ENCODE data around the gene KRT40.
"Not testable (repeated sequence)": the region's sequence is repeated elsewhere in the genome, so short reads cannot be mapped to it uniquely, and the experiment has no call there.

The KRT40 gene

DNA sequence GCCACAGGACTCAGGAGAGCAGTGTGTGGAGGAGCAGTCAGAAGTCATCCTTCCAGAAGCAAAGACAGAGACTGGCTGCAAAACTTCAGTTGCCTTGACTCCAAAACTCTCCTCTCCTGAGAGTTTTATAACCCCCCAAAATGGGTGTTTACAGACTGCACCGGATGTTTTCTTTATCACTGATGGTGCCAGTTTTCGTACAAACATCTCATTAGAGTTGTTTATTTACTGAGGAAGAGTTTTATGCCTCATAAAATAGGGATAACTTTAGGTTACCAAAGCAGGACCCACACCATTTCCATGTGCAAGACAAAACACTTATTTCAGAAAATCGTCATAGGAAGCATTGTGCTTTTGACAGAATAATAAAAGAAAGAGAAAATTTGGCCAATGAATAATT lies at the start of gene KRT40:
Gene KRT40, minus strand, starts transcription at position 101 of the 400 bp plus-strand sequence. Its CDS starts 53 bp downstream, at position 48.
- DNase-seq = no peak

DNA sequence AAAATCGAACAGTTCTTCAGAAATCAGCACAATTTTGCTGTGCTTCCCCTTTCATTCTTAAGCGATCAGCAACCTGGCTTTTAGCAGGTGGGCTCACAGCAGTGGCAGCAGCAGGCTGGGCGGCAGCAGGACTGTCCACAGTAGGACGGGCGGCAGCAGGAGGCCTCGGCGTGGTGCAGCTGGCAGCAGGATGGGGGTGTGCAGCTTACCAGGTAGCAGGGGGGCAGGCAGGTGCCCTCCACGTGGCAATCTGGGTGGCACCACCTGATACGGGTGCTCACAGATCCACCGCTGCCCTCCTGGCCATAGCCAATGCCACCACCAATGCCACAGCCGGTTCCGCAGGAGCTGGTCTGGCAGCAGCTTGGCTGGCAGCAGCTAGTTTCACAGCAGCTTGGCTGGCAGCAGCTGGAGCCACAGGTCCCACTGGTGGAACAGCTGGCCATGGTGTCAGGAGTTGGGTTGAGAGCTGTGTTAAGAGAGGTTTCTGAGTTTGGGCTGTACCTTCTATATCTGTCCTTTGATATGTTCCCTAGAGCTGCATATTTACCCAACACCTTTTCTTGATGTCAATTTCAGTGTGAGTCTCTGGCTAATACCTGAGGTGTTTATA lies 45.6 kb upstream of the KRT40 start, which contains the start of gene KRTAP1-4:
Gene KRTAP1-4, minus strand, starts transcription at position 563 of the 613 bp plus-strand sequence. Its CDS starts 117 bp downstream, at position 446.
- no peak for DNase-seq

DNA sequence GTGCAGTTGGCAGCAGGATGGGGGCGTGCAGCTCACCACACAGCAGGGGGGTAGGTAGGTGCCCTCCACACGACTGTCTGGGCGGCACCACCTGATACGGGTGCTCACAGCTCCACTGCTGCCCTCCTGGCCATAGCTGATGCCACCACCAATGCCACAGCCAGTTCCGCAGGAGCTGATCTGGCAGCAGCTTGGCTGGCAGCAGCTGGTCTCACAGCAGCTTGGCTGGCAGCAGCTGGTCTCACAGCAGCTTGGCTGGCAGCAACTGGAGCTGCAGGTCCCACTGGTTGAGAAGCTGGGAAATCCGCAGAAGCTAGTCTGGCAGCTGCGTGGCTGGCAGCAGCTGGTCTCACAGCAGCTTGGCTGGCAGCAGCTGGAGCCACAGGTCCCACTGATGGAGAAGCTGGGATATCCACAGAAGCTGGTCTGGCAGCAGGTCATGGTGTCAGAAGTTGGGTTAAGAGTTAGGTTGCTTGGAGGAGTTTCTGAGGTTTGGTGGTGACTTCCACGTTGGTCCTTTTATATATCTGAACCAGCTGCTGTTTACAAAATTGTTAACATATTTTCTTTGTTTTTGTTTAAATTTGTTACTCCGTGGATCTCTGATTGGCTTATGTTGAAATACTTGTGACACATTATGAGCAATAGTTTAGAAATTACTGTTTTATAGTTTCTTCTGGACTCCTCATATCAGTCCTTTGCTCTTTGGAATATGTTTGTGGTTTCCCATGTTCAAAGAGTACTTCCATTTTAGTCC lies 42.8 kb upstream of the KRT40 start, which contains the start of gene KRTAP1-5:
Gene KRTAP1-5, minus strand, starts transcription at position 494 of the 757 bp plus-strand sequence. Its CDS starts 53 bp downstream, at position 441.
- DNase-seq = no peak

DNA sequence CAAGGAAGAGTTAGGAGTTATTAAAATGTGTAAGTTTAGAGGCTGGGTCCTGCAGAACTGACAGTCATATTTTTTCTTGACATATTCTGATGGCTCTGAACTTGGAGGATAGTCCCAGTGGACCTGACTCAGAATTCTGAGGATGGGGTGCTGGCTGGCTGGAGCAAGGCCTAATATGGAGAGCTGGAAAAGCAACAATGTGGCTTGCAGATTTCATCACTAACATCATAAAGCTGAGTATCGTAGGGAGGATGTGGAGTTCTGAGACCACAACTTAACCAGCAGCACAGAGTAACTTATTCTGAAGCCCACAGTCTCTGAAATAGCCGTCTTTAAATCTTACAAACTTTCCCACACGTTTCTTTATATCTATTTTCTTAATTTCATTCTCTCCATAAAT lies 40.6 kb upstream of the KRT40 start:
- DNase-seq = no peak

DNA sequence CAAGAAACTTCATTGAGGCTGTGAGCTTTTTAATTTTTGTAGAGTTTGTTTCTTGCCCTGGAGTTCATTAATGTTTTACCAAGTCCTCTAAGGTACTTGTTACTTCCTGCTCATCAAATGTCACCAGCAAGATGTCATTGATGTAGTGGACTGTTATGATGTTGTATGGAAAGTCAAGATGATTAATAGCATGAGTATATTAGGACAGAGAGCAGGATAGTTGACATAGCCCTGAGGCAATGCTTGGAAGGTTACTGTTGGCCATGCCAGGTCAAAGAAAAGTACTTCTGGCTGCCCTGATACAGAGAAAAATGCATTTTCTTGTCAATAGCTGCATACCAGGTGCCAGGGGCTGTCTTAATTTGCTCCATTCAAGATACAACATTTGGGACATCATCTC lies 36.2 kb upstream of the KRT40 start:
- DNase-seq = no peak

DNA sequence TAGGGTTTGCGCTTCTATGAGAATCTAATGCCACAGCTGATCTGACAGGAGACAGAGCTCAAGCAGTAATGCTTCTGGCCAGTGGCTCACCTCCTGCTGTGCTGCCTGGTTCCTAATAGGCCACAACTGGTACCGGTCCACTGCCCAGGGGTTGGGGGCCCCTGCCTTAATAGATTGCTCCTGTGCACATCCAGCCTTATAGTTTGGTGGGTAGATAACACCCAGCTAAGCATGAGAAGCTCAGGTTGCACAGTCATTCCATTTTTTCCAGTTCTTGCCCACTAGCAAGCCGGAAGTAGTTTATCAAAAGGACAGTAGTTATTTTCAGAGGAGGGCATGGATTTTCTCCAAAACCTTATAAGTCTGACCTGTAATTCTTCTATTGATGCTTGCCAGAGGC lies 35.3 kb upstream of the KRT40 start:
- no peak for DNase-seq

DNA sequence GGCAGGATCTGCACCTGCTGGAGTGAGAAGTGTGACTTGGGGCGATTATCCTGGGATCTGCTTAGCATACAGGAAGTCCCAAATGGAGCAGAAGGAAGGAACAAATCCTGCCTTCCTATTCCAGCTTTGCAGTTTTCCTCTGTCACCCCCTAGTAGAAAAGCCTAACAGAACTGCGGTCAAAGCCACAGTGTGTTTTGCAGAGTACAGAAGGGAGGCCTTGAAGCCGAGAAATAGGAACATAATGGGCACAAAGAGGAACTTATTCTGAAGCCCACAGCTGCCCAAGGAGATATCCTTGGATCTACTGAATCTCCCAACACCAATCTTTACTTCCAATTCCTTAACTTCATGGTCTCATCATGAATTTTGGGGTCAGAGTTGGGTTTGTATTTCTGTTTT lies 34.4 kb upstream of the KRT40 start:
- DNase-seq = no peak

DNA sequence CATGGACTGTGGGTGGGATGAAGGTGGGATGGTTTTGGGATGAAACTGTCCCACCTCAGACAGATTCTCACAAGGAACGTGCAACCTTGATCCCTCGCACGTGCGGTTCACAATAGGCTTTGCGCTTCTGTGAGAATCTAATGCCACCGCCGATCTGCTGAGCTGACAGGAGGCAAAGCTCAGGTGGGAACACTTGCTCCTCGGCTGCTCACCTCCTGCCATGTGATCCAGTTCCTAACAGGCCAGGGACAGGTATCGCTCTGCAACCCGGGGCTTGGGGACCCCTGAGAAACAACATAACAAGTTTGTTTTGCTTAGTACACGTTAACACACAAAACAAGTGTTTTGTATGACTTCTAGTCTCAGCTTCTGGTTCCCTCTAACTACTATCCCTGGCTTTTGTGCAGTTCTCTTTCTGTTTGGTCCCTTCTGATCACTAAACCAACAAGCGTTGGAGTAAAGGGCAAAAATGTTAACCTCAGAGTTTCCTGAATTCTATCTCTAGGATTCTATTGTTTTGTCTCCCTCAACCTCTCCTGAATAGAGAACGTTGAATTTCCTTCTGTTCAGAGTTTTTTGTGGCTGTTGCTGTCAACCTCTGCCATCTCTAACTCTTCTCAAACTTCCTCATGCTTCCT lies 32.6 kb upstream of the KRT40 start:
- DNase-seq = no peak

DNA sequence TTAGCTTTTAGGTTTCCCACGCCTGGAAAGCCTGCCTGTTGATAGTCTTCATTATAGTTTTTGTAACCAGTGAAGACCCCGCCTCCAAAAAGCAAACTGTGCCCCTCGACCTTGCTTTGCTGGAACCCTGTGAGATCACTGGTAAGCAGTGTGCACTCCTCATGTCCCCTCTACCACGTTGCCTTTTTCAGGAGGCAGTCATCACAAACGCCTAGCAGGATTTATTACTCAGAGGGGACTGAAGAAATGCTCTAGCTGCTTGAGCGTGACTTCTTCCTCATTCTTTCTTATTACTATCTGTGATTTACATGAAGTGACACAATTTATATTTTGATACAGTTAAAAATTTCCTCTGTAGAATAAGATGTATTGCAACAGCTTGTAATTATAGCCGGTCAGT lies 31.3 kb upstream of the KRT40 start:
- no peak for DNase-seq

DNA sequence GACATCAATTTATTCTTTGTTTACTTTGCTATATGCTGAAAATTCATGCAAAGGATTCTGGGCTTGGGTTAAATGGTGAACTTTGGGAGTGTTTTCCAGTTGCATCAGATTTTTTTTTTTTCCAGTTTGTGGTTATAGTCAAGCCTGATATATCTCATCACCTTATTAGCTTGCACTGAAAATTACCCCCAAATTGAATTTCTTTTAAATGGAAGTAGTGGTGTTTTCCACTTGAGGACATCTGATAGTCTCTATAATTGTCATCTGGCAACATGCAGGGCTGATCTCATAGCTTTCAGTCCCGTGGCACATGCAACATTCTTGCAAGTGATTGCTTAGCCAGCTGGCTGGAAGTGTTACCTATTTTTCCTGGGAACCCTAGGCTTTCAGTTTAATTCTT lies 29.5 kb upstream of the KRT40 start:
- DNase-seq = no peak

DNA sequence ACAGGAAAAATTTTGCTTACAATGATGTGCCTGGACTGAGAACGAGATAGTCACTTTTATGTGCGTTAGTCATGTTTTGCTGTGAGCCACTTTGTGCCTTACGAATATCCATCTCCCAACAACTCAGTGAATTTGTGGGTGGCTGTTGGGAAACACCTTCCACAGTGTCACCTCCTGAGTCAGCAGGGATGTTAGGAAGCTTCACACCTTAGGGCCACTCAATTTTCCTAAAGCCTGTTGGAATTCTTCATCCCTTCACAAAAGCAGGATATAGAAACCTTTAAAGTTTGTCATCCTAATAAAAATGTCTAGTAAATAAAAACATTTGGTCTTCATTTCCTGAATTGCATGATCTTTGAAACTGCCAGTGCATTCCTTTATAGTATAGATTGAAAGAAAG lies 29.1 kb upstream of the KRT40 start:
- no peak for DNase-seq

DNA sequence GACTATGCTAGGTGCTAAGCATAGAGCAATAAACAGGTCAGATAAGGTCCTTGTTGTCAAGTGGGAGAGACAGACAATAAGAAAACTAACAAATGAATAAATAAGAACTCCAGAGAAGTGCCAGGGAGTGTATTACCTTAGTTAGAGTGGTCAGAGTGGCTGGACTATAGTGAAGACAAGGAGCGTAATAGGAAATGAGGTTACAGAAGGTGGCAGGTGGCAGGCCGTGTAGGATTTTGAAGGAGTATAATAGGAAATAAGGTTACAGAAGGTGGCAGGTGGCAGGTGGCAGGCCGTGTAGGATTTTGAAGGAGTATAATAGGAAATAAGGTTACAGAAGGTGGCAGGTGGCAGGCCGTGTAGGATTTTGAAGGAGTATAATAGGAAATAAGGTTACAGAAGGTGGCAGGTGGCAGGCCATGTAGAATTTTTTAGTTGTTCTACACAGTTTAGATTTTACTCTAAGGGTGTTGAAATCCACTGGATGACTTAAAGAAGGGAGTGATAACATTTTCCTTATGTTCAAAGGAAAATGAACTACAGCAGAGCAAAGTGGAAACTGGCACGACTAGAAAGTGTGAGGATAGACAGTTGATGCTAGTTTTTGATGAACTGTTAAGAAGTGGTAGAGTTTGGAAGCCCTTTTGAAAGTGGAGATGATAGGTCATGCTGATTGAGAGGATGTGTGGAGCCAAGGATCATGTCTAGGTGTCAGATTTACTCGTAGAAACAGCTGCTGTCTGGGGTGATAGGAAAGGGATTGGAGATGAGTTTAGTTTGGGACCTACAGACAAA lies 28.4 kb upstream of the KRT40 start:
- no peak for DNase-seq

DNA sequence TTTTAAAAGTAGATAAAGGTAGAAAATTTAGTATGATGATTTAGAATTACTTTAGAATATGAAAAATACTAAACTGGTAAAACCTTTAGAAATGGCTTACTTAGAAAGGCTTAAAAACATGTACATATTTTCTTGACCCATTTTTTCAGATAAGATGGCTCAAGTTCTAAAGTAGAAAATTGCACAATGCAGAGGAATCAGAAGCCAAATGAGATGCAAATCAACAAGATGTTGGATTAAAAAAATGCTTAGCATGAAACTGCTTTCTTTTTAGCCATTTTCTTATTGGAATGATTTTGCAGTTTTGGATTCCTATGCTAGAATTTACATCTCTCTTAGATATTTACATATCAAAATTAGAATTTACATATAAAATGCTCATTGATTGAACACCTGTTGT lies 26.3 kb upstream of the KRT40 start:
- no peak for DNase-seq

DNA sequence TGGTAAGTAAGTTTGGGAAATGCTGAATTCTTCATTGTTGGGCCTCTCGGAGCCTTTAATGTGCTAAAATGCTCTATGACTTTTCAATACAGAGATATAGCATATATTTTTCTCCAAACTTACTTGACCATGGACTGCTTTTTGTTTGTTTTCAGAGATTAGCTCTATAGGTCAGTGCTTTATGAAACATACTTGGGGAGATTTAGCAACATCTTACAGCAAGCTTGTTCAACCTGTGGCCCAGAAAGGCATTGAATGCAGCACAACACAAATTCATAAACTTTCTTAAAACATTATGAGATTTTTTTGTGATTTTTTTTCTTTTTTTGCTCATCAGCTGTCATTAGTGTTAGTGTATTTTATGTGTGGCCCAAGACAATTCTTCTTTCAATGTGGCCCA lies 25.8 kb upstream of the KRT40 start:
- no peak for DNase-seq

DNA sequence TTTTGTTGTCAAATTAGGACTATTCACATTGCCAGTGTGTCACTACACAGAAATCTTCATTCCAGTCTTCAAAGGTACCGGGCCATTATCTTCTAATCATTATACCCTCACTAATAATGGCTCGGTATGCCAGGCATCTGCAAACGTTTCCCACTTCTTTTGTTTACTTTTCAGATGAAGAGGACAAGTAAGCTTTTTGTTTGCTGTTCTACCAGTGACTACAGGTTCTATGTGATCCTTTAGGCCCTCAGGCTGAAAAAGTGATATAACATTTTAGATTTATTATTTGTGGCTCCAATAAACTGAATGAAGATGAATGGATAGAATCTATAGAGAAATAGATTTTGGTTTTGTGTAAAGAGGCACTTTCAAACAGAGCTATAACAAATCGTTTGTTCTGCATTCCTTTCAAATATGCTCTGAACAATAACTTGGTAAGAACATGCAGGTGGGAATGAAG lies 25.2 kb upstream of the KRT40 start:
- DNase-seq = no peak

DNA sequence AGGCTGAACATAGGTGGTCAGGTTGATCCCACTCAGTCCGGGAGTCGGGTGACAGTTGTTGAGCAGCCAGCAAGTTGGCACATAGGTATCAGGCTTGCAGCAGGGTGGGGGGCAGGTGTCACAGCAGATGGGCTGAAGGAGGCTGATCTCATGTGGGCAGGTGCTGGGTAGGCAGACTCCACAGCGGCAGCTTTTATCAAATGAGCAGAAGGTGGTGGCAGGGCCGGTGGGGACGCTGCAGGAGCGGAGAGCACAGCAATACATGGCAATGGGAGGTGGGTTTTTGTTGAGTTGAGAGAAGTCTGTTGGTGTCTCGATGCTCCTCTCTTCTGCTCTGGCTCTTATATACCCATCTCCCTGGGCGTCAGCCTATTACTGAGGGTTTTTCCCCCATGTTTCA lies 24.7 kb upstream of the KRT40 start, which contains the start of gene KRTAP3-1:
Gene KRTAP3-1, minus strand, starts transcription at position 318 of the 400 bp plus-strand sequence. Its CDS starts 54 bp downstream, at position 264.
- DNase-seq = no peak

DNA sequence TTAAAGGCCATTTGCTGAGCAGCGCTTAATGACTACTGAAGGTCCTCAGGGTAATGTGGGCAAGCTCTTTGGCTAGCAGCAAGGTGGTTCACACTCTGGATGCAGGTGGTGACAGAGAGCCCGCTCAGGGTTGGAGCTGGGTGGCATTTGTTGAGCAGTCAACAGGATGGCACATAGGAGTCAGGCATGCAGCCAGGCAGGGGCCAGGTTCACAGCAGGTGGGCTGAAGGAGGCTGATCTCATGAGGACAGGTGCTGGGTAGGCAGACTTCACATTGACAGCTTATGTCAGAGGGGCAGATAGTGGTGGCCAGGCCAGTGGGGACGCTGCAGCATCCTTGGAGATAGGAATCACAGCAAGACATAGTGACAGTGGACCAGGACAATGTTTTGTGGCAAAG lies 20.3 kb upstream of the KRT40 start:
- no peak for DNase-seq

DNA sequence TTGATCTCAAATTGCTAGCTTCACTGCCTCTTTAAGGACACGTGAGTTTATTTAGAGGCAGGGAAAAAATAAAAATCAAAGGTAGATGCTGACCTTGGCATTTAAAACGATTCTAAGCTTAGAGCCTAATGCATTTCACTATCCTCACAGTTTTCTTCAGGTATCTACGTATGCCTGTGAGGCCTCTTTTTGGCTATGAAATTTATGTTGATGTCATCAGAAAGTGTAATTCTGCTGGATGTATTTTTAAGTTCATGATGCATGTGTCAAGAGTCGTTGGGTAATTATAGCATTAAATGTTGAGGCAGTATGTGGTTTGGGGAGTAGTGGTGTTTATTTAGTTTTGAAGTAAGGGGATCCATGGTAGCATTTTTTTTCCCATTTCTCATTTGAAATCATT lies 19.8 kb upstream of the KRT40 start:
- DNase-seq = no peak

DNA sequence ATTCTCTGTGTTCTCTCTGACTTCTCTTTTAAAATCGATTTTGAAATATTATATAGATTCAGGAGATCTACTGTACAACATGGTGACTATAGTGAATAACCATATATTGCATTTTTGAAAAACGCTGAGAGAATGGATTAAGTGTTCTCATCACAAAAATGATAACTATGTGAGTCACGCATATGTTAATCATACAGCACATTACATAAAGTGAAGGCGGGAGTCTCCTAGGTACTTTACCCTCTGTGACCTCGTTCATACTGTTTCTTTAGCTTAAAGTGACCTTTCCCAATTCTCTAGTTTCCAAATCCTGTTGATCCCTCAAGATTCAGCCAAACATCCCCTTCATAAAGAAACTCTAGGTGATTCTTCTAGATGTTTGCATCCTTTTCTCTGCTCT lies 18.7 kb upstream of the KRT40 start:
- DNase-seq = no peak

DNA sequence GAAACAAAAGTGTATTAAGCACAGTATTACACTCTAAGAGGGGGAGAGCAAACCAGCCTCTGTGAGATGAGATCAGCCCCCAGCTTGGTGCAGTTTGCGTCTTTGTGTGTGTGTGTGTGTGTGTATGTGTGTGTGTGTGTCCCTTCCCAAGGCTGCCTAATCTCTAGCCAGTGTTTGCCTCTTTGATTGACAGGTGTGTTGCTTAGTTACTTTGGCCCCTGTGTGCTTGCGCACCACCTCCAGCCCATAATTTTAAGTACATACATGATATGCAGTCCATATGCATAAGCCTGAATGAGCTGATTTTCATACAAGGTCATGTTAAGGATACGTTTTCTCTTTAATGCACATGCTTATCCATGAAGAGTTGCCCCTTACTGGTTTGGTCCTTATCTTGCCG lies 17.7 kb upstream of the KRT40 start:
- DNase-seq = no peak

DNA sequence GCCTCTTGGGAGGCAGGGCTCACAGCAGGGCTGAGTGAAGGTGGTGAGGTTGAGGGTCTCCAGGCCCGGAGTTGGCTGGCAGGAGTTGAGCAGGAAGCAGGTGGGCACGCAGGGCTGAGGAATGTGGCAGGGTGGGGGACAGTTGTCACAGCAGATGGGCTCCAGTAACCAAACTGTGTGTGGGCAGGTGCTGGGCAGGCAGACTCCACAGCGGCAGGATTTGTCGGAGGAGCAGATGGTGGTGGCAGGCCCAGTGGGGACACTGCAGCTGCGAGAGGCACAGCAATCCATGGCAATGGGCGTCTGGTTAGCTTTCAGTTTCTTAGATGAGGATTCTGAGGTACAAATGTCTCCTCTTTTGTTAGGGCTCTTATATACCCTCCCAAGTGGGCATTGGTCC lies 15.4 kb upstream of the KRT40 start, which contains the start of gene KRTAP3-2:
Gene KRTAP3-2, minus strand, starts transcription at position 344 of the 400 bp plus-strand sequence. Its CDS starts 53 bp downstream, at position 291.
- not testable (repeated sequence) for DNase-seq

DNA sequence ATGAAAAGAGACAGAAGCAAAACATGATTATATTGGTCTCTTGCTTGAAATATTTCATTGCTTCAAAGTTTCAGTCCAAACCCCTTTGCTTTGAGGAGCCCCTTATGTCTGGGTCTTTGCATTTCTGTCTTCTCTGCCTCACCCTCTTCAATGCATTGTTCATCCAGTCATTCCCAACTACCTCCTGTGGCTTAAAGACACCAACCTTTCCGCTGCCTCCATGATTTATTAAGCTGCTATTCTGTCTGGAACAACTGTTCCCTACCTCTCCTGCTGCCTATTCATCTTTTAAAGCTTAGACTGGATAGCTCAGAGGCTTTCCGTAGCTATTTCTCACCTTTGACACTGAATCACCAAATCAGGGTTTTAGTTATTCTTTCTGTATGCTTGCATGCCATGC lies 13.2 kb upstream of the KRT40 start:
- no peak for DNase-seq

DNA sequence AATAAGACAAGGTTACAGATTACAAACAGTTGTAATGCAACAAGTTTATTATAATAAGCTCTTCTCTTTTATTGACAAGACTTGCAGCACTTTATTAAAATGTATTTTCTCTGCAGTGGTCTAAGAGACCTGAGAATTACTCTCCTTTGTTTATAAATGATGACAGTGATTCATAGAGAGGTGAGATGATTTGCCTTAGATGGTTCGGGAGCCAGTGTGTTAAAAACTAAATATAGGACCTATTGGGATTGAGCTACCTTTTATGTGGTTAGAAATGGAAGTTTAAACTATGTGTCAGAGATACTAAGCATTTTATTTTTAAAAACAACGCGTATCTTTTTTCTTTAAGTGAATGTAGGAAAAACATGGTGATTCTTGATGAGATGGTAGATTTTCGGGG lies 12.7 kb upstream of the KRT40 start:
- no peak for DNase-seq
